Stimulated activated CD4-positive, alpha-beta T cell treated with anti-CD3 and anti-CD28 coated beads, TNF-alpha, amount 100 ng/mL, for 24 hours (primary cell): ENCODE results near the gene TMEM39A.

Experiments
- DNase-seq, 3 experiments: peaks; one replicate each; pipeline ENCODE4 v3.0.0-alpha.2; 2020; ENCODE audit warnings: low read depth in 3 of 3

TMEM39A gene

GRCh38 chr3:119453822-119454221 is 9.6 kb downstream of the TMEM39A start:
- DNase-seq = no peak

DNA sequence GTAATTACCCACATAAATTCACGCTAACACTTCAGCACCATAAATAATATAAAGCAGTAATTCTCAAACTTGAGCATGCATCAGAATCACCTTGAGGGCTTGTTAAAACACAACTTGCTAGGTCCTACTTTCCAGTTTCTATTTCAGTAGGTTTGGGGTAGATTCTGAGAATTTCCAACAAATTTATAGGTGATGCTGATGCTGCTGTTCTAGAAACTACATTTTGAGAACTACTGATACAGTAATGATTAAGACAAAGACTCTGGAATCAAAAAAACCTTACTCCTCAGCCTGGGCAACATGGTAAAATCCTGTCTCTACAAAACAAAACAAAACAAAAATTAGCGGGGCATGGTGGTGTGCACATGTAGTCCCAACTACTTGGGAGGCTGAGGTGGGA is 18.8 kb downstream of the TMEM39A start:
- no peak for DNase-seq

GRCh38 chr3:119443179-119443578 is 20.2 kb downstream of the TMEM39A start:
- DNase-seq = no peak

GRCh38 chr3:119437691-119438258 is 25.6 kb downstream of the TMEM39A start:
- no peak for DNase-seq

DNA sequence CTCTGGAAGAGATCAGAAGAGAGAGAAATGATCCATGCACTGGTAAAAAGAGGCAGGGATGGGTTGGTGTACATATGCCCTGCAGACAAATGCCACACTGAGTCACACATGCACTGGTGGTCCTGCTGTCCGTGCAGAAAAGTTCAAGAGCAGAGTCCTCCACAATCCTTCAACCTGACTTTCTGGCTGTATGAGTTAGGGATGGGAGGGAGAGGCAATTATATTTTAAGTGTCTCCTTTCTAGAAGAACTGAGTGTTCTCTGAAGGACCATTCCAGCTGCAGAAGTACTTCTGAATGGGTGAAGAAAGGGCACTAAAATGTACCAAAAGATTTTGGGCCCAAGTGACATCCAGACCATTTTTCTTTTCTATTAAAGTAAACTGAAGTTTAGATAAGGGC is 26.4 kb downstream of the TMEM39A start:
- DNase-seq = no peak

- DNase-seq = no peak
Observed at GRCh38 chr3:119434703-119435102, 28.7 kb downstream of the TMEM39A start.

- no peak for DNase-seq
Observed at GRCh38 chr3:119433613-119434325, 29.6 kb downstream of the TMEM39A start.

GRCh38 chr3:119428538-119428937 is 34.9 kb downstream of the TMEM39A start:
- DNase-seq = no peak

DNA sequence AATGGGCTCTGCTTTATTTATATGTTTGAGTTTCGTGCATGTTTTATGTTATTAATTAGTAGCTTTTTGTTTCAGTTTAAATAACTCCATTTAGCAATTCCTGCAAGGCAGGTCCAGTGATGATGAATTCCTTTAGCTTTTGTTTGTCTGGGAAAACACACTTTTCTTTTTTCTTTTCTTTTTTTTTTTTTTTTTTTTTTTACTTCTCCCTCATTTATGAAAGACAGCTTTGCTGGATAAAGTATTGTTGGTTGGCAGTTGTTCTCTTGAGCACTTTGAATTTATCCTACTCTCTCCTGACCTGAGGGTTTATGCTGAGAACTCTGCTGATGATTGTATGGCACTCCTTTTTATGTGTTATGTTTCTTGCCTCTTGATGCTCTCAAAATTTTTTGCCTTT is 35.7 kb downstream of the TMEM39A start:
- no peak for DNase-seq

GRCh38 chr3:119420196-119420595 is 43.2 kb downstream of the TMEM39A start:
- DNase-seq = no peak

GRCh38 chr3:119418641-119419040 is 44.8 kb downstream of the TMEM39A start:
- DNase-seq = no peak

DNA sequence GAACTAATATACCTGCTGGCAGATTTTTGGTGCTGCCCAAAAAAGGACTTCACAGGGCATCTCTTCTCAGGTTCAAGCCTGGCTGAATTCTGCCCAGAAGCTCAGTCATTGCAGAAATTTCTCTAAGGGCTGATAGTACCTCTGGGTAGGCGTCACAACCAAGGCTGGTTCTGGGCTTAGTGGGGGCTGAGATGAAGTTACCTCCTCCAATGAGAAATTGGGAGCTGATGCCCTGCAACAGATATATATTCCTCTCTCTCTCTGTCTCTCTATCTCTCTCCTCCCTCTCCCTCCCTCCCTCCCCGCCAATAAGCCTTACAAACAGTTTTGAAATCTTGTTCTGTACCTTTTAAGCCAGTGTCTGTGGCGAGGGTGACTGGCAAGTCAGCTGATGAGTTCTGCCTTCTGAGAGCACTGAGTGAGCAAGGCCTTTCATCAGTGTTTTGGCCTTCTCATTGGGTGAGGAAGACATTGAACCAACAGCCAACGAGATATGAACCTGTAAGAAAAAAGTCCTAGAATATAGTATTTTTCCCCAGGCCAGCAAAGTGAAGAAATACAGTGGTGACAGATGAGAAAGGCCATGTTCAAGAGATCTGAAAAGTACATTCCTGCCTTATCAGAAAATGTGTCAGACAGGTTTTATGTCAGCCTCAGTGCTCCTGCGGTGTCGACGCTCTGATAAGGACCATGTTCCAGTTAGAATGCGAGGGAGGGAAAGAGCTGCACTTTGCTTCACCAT is 45.5 kb downstream of the TMEM39A start:
- DNase-seq = no peak

GRCh38 chr3:119416873-119417272 is 46.5 kb downstream of the TMEM39A start:
- DNase-seq = no peak

DNA sequence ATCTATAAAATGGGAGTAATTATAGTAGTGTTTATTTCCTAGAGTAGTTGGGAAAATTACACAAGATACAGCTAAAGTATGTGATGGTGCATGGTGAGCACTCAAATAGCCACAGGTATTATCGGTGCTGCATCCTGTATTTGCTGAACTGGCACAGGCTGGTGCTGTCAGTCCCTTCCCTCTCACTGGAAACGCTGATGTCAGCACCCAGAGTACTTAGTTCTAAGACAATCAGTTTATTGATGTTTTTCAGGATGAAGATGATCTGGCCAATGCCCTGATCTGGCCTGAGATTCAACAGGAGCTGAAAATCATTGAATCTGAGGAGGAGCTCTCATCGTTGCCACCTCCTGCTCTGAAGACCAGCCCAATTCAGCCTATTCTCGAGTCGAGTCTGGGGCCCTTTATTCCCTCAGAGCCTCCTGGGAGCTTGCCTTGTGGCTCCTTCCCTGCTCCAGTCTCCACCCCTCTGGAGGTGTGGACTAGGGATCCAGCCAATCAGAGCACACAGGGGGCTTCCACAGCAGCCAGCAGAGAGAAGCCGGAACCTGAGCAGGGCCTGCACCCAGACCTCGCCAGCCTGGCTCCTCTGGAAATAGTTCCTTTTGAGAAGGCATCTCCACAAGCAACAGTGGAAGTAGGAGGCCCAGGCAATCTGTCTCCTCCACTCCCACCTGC is 49.7 kb downstream of the TMEM39A start:
- no peak for DNase-seq

GRCh38 chr3:119409844-119410243 is 53.6 kb downstream of the TMEM39A start:
- DNase-seq = no peak

DNA sequence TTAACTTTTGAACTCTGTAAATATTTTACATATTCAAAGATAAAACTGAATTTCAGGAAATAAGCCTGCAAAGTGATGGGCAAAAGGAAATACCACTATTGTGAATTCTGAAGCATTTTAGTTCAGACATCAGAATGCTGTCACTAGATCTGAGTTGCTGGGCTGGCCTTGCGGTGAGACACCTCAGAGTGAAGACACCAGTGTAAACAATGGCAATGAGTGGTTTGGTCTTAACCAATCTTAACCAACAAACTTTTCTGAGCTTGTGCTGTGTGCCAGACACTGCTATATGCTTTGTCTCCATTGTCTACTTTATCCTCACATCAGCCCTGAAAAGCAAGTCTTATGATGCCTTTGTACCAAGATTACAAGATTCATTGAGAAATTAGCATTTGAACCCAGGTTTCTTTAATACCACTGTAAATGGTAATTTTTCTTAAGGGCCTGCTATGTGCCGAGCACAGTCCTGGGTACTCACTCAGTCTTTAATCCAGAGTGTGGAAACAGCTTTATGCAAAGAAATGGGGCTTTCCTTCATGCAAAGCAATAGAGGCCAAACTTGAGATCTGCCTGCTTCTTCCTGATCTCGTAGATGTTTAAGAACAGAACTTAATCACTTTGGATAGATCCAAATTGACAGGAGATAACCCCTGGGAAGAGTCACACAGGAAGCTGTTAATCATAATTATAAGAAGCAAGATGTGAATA is 55.0 kb downstream of the TMEM39A start:
- DNase-seq = no peak

- DNase-seq = no peak
Observed at GRCh38 chr3:119405315-119405714, 58.1 kb downstream of the TMEM39A start.

DNA sequence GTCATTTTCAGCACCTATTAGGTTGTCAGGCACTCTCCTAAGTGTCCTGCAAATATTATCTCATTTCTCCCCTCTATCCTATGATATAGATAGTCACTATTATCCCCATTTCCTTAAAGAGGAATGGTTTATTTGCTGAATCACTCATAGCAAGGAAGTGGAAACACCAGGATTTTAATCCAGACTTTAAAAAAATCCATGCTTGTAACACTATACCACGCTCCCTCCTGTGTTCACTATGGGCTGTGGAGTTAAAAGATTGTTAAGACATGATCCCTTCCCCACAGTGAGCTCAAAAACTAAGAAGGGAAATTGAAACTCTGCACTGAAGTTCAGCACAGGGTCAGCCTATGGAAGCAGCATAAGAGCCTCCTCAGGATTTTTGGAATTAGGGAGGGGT is 60.2 kb downstream of the TMEM39A start:
- DNase-seq = no peak

- DNase-seq = no peak
Observed at GRCh38 chr3:119402791-119403190, 60.6 kb downstream of the TMEM39A start.

DNA sequence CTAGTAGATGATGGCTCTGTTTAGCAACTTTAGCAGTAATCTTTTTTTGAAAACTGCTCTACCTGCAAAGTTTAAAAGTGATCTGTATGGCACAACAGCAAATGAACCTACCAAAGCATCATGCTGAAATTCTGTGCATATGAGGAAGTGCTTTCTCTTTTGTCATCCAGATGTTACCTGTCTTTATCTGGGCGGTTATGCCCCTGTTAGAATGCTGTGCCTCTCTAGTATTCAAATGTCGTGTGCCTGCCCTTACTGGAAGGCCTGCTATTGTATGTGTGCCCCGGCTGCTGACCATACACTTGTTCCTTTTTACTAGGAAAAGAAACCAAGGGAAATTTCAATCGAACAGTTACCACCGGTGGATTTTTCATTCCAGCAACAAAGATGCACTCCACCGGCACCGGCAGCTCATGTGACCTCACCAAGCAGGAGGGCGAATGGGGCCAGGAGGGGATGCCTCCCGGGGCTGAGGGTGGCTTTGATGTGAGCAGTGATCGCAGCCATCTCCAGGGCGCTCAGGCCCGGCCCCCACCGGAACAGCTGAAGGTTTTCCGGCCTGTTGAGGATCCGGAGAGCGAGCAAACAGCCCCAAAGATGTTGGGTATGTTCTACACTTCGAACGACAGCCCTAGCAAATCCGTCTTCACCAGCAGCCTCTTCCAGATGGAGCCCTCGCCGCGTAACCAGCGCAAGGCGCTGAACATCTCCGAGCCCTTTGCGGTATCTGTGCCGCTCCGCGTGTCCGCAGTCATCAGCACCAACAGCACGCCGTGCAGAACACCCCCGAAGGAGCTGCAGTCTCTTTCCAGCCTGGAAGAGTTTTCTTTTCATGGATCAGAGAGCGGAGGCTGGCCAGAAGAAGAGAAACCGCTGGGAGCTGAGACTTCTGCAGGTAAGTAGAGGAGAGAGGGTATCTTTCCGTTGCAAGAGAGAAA is 61.6 kb downstream of the TMEM39A start:
- no peak for DNase-seq

- no peak for DNase-seq
Observed at GRCh38 chr3:119401069-119401468, 62.3 kb downstream of the TMEM39A start.
